SK-N-MC (cell line): ENCODE data around the gene NUB1.

Experiments
- EZH2 ChIP-seq: fragments of 200-600 bp; sonication (generic); IDR thresholded peaks from one replicate; pipeline ENCODE4 v1.6.1; 2017; ENCODE audit warnings: antibody characterized with exemption
- POLR2AphosphoS5 ChIP-seq: IDR thresholded peaks from 2 replicates; pipeline ENCODE4 v1.6.1; 2012; ENCODE audit warnings: mild to moderate bottlenecking, low read depth, low read length, borderline replicate concordance

DNA sequence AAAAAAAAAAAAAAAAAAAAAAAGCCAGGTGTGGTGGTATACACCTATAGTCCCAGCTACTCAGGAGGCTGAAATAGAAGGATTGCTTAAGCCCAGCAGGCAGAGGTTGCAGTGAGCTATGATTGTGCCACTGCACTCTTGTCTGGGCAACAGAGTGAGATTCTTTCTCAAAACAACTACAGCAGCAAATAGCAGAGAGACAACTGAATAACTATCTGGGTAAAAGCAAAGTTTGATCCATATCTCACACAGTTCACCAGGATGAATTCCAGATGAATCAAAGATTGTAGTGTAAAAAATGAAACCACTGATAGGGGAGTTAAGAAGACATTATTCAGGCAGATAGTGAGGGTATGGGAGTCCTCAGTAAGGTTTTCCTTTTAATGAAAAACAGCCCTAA is 11.4 kb upstream of the NUB1 start:
- TF ChIP-seq POLR2AphosphoS5, result no peak
- no peak for TF ChIP-seq EZH2
